ENCODE measurements around the gene TOR2A.
"Not testable (repeated sequence)": the region's sequence is repeated elsewhere in the genome, so short reads cannot be mapped to it uniquely, and the experiment has no call there.

TOR2A gene

GRCh38 chr9:127768698-127769097, 33.6 kb upstream of the TOR2A start:
- DNase-seq (ENCODE audit: low spot score), result no peak

- no peak for DNase-seq (ENCODE audit: low spot score)
Measured at GRCh38 chr9:127767909-127768331, 32.8 kb upstream of the TOR2A start.

- no peak for DNase-seq (ENCODE audit: low spot score)
Measured at GRCh38 chr9:127767410-127767809, 32.3 kb upstream of the TOR2A start.

- no peak for DNase-seq (ENCODE audit: low spot score)
Measured at GRCh38 chr9:127765418-127765817, 30.3 kb upstream of the TOR2A start.

GRCh38 chr9:127763918-127764384, 28.9 kb upstream of the TOR2A start:
- no peak for DNase-seq (ENCODE audit: low spot score)

GRCh38 chr9:127762111-127762676, 27.1 kb upstream of the TOR2A start:
- no peak for DNase-seq (ENCODE audit: low spot score)

- no peak for DNase-seq (ENCODE audit: low spot score)
Measured at GRCh38 chr9:127761491-127761956, 26.4 kb upstream of the TOR2A start.

GRCh38 chr9:127761061-127761460, 26.0 kb upstream of the TOR2A start:
- DNase-seq (ENCODE audit: low spot score), result no peak

GRCh38 chr9:127758843-127759242, 23.7 kb upstream of the TOR2A start:
- no peak for DNase-seq (ENCODE audit: low spot score)

GRCh38 chr9:127756776-127757175, 21.7 kb upstream of the TOR2A start:
- DNase-seq (ENCODE audit: low spot score), result not testable (repeated sequence)

GRCh38 chr9:127756233-127756632, 21.1 kb upstream of the TOR2A start:
- DNase-seq (ENCODE audit: low spot score), result no peak

- no peak for DNase-seq (ENCODE audit: low spot score)
Measured at GRCh38 chr9:127755061-127756060, 20.3 kb upstream of the TOR2A start.

- no peak for DNase-seq (ENCODE audit: low spot score)
Measured at GRCh38 chr9:127754099-127755060, 19.3 kb upstream of the TOR2A start.

- no peak for DNase-seq (ENCODE audit: low spot score)
Measured at GRCh38 chr9:127753622-127754021, 18.5 kb upstream of the TOR2A start.

- DNase-seq (ENCODE audit: low spot score), result no peak
Measured at GRCh38 chr9:127753148-127753547, 18.1 kb upstream of the TOR2A start.

- no peak for DNase-seq (ENCODE audit: low spot score)
Measured at GRCh38 chr9:127751269-127752054, 16.4 kb upstream of the TOR2A start.

GRCh38 chr9:127749090-127749787, 14.1 kb upstream of the TOR2A start:
- DNase-seq (ENCODE audit: low spot score), result no peak

- no peak for DNase-seq (ENCODE audit: low spot score)
Measured at GRCh38 chr9:127746959-127747569, 12.0 kb upstream of the TOR2A start.

- DNase-seq (ENCODE audit: low spot score), result no peak
Measured at GRCh38 chr9:127744398-127745110, 9.5 kb upstream of the TOR2A start.

All from left forelimb (tissue), 1 donor.